ENCODE data around the gene PCDH8.

- TF ChIP-seq, protein P1, sequence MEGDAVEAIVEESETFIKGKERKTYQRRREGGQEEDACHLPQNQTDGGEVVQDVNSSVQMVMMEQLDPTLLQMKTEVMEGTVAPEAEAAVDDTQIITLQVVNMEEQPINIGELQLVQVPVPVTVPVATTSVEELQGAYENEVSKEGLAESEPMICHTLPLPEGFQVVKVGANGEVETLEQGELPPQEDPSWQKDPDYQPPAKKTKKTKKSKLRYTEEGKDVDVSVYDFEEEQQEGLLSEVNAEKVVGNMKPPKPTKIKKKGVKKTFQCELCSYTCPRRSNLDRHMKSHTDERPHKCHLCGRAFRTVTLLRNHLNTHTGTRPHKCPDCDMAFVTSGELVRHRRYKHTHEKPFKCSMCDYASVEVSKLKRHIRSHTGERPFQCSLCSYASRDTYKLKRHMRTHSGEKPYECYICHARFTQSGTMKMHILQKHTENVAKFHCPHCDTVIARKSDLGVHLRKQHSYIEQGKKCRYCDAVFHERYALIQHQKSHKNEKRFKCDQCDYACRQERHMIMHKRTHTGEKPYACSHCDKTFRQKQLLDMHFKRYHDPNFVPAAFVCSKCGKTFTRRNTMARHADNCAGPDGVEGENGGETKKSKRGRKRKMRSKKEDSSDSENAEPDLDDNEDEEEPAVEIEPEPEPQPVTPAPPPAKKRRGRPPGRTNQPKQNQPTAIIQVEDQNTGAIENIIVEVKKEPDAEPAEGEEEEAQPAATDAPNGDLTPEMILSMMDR (conservative IDR thresholded peaks at IDR 0.05 in 1 of 2, IDR thresholded peaks at IDR 0.05 in 1 of 2; ENCODE audit: low read depth in 1 of 2, low read length in 2 of 2), result no peak
- TF ChIP-seq EZH2 (IDR thresholded peaks at IDR 0.05; ENCODE audit: low read length, missing control alignments), result no peak
Measured at GRCh38 chr13:52884429-52885010, 36.1 kb upstream of the PCDH8 start.
